Measurements from ENCODE around the gene RAD51B. TPM values are rescaled to one million over a fixed set of nuclear protein-coding genes. Genes with fewer than 3 reads are reported as not detected.

RAD51B gene
- total RNA-seq, 1 experiment from 2014 or later: 23.3 TPM

GRCh38 chr14:68413509-68413908 is 593.9 kb downstream of the RAD51B start:
- Histone ChIP-seq H3K9me3 (ENCODE audit: low read depth, low read length, poor library complexity, severe bottlenecking) (no peaks in the 10 kb centered on the region), H3K4me3 (ENCODE audit: low read depth, low read length, poor library complexity, severe bottlenecking) (no peak overlapping the region), H3K27ac (ENCODE audit: low read depth, low read length, poor library complexity, severe bottlenecking) (no peak overlapping the region), H3K4me1 (ENCODE audit: insufficient read depth, low read length, poor library complexity, severe bottlenecking) (no peaks in the 10 kb centered on the region), H3K27me3 (replicated peaks; ENCODE audit: insufficient read depth, low read depth, low read length, poor library complexity) (no peaks in the 10 kb centered on the region), H3K36me3 (ENCODE audit: insufficient read depth, low read length, poor library complexity, severe bottlenecking) (no peaks in the 10 kb centered on the region)
- no peak for TF ChIP-seq CTCF (conservative IDR thresholded peaks at IDR 0.05; ENCODE audit: low read depth, low read length)
- TF ChIP-seq EZH2 (IDR thresholded peaks at IDR 0.05; ENCODE audit: borderline replicate concordance, low read depth, low read length, poor library complexity, severe bottlenecking): no peak
- intact Hi-C loops (cut with micrococcal nuclease; ENCODE audit: unreplicated experiment): no loop called here
- DNase-seq (ENCODE audit: low spot score): no peak
- ChIA-PET CTCF (no interaction called here), POLR2A (ENCODE audit: low non-redundant PET) (no interaction called here)
- BruUV-seq (replicated peaks): no TSS peak

GRCh38 chr14:68414121-68414520 is 594.5 kb downstream of the RAD51B start:
- Histone ChIP-seq H3K4me1 (ENCODE audit: insufficient read depth, low read length, poor library complexity, severe bottlenecking) (no peaks in the 10 kb centered on the region), H3K27ac (ENCODE audit: low read depth, low read length, poor library complexity, severe bottlenecking) (no peak overlapping the region), H3K36me3 (ENCODE audit: insufficient read depth, low read length, poor library complexity, severe bottlenecking) (no peaks in the 10 kb centered on the region), H3K9me3 (ENCODE audit: low read depth, low read length, poor library complexity, severe bottlenecking) (no peaks in the 10 kb centered on the region), H3K4me3 (ENCODE audit: low read depth, low read length, poor library complexity, severe bottlenecking) (no peak overlapping the region), H3K27me3 (replicated peaks; ENCODE audit: insufficient read depth, low read depth, low read length, poor library complexity) (no peaks in the 10 kb centered on the region)
- POLR2A ChIA-PET (ENCODE audit: low non-redundant PET): no interaction called here
- no peak for TF ChIP-seq CTCF (conservative IDR thresholded peaks at IDR 0.05; ENCODE audit: low read depth, low read length)
- no peak for TF ChIP-seq EZH2 (IDR thresholded peaks at IDR 0.05; ENCODE audit: borderline replicate concordance, low read depth, low read length, poor library complexity, severe bottlenecking)
- intact Hi-C loops (cut with micrococcal nuclease; ENCODE audit: unreplicated experiment): no loop called here
- BruUV-seq (replicated peaks): no TSS peak
- DNase-seq (ENCODE audit: low spot score): no peak
- CTCF ChIA-PET: no interaction called here

GRCh38 chr14:68416171-68416570 is 596.6 kb downstream of the RAD51B start:
- Histone ChIP-seq H3K27me3 (replicated peaks; ENCODE audit: insufficient read depth, low read depth, low read length, poor library complexity) (no peaks in the 10 kb centered on the region), H3K4me1 (ENCODE audit: insufficient read depth, low read length, poor library complexity, severe bottlenecking) (no peaks in the 10 kb centered on the region), H3K27ac (ENCODE audit: low read depth, low read length, poor library complexity, severe bottlenecking) (no peak overlapping the region), H3K4me3 (ENCODE audit: low read depth, low read length, poor library complexity, severe bottlenecking) (no peak overlapping the region), H3K9me3 (ENCODE audit: low read depth, low read length, poor library complexity, severe bottlenecking) (no peaks in the 10 kb centered on the region), H3K36me3 (ENCODE audit: insufficient read depth, low read length, poor library complexity, severe bottlenecking) (no peaks in the 10 kb centered on the region)
- ChIA-PET POLR2A (ENCODE audit: low non-redundant PET) (no interaction called here), CTCF (no interaction called here)
- TF ChIP-seq CTCF (conservative IDR thresholded peaks at IDR 0.05; ENCODE audit: low read depth, low read length): no peak
- no peak for TF ChIP-seq EZH2 (IDR thresholded peaks at IDR 0.05; ENCODE audit: borderline replicate concordance, low read depth, low read length, poor library complexity, severe bottlenecking)
- DNase-seq (ENCODE audit: low spot score): no peak
- intact Hi-C loops (cut with micrococcal nuclease; ENCODE audit: unreplicated experiment): no loop called here
- BruUV-seq (replicated peaks): no TSS peak

Data from A673 (cell line).